Left renal cortex interstitium (tissue), 4 donors: Measurements from ENCODE around the gene LNPEP. TPM values are rescaled to one million over a fixed set of nuclear protein-coding genes. Genes with fewer than 3 reads are reported as not detected.

Experiments used
- polyA plus RNA-seq, 4 donors: library from polyadenylated mRNA; unstranded; fragments of 120-200 nt; gene quantifications; one replicate each; pipeline ENCODE4 v1.2.1, GENCODE V29; 2013; ENCODE audit not compliant: insufficient read length in 4 of 4

LNPEP gene
- polyA plus RNA-seq, 4 donors = 21.1 to 30.2 (median 22.9) TPM

Other genes starting within 250 kb of the LNPEP start
- gene ERAP1, start 128.1 kb upstream of the LNPEP start, polyA plus RNA-seq = 10 to 100 TPM; 49.2 to 75.2 (median 55.9) TPM
- gene ERAP2, start 59.6 kb upstream of the LNPEP start, polyA plus RNA-seq = 10 to 100 TPM in 3 of 4 donors, 1 to 10 TPM in 1; 3.2 to 16.2 (median 11.6) TPM
- gene LIX1, start 206.5 kb downstream of the LNPEP start, polyA plus RNA-seq = 1 to 10 TPM; 3.2 to 6.2 (median 4.7) TPM
- 10 to 100 TPM; 34.9 to 55.8 (median 38.8) TPM for gene RIOK2, start 247.2 kb downstream of the LNPEP start, polyA plus RNA-seq